GM21423 (cell line): ENCODE results near the gene TINAG.

Experiments
- ATAC-seq: cut with Tn5 transposase; IDR thresholded peaks from one replicate; pipeline ENCODE4 v1.9.1; 2021; ENCODE audit warnings: mild to moderate bottlenecking, moderate library complexity; ENCODE audit not compliant: unreplicated experiment

Gene TINAG

GRCh38 chr6:54308289-54308985, at the start of gene TINAG:
TSS of gene TINAG (plus strand) at chr6:54308441. CDS start at chr6:54308551, 110 bp downstream.
- ATAC-seq, result peak; percentile 36

GRCh38 chr6:54260025-54260424, 48.2 kb upstream of the TINAG start:
- no peak for ATAC-seq

- no peak for ATAC-seq
Measured at GRCh38 chr6:54262499-54262898, 45.7 kb upstream of the TINAG start.

- no peak for ATAC-seq
Measured at GRCh38 chr6:54262971-54263370, 45.3 kb upstream of the TINAG start.

- ATAC-seq, result no peak
Measured at GRCh38 chr6:54264581-54265272, 43.5 kb upstream of the TINAG start.

- no peak for ATAC-seq
Measured at GRCh38 chr6:54266400-54266923, 41.8 kb upstream of the TINAG start.

- ATAC-seq, result peak; percentile 58
Measured at GRCh38 chr6:54267798-54268197, 40.4 kb upstream of the TINAG start.

- ATAC-seq, result no peak
Measured at GRCh38 chr6:54273214-54273820, 34.9 kb upstream of the TINAG start.

- no peak for ATAC-seq
Measured at GRCh38 chr6:54274383-54274782, 33.9 kb upstream of the TINAG start.

GRCh38 chr6:54282186-54282585, 26.1 kb upstream of the TINAG start:
- no peak for ATAC-seq

- ATAC-seq, result no peak
Measured at GRCh38 chr6:54284161-54284860, 23.9 kb upstream of the TINAG start.

GRCh38 chr6:54285595-54285994, 22.6 kb upstream of the TINAG start:
- ATAC-seq, result no peak

- no peak for ATAC-seq
Measured at GRCh38 chr6:54286141-54286540, 22.1 kb upstream of the TINAG start.

GRCh38 chr6:54288474-54288873, 19.8 kb upstream of the TINAG start:
- no peak for ATAC-seq

- ATAC-seq, result no peak
Measured at GRCh38 chr6:54289426-54289825, 18.8 kb upstream of the TINAG start.

- peak; percentile 72 for ATAC-seq
Measured at GRCh38 chr6:54291146-54291545, 17.1 kb upstream of the TINAG start.

- ATAC-seq, result peak; percentile 92
Measured at GRCh38 chr6:54291738-54292137, 16.5 kb upstream of the TINAG start.

- ATAC-seq, result no peak
Measured at GRCh38 chr6:54294965-54295532, 13.2 kb upstream of the TINAG start.

GRCh38 chr6:54299542-54300269, 8.5 kb upstream of the TINAG start:
- ATAC-seq, result no peak

- no peak for ATAC-seq
Measured at GRCh38 chr6:54301770-54302169, 6.5 kb upstream of the TINAG start.
